GM19468 (cell line): ENCODE measurements around the gene PCNX2.
"Not testable (repeated sequence)": the region's sequence is repeated elsewhere in the genome, so short reads cannot be mapped to it uniquely, and the experiment has no call there.

Experiments used
- ATAC-seq: cut with Tn5 transposase; IDR thresholded peaks from one replicate; pipeline ENCODE4 v1.9.1; 2021; ENCODE audit warnings: mild to moderate bottlenecking, moderate library complexity, moderate number of reproducible peaks; ENCODE audit not compliant: unreplicated experiment; ENCODE audit errors: extremely low read depth

Gene PCNX2

GRCh38 chr1:233113009-233113879, 182.3 kb downstream of the PCNX2 start:
- ATAC-seq, result peak; percentile 54

DNA sequence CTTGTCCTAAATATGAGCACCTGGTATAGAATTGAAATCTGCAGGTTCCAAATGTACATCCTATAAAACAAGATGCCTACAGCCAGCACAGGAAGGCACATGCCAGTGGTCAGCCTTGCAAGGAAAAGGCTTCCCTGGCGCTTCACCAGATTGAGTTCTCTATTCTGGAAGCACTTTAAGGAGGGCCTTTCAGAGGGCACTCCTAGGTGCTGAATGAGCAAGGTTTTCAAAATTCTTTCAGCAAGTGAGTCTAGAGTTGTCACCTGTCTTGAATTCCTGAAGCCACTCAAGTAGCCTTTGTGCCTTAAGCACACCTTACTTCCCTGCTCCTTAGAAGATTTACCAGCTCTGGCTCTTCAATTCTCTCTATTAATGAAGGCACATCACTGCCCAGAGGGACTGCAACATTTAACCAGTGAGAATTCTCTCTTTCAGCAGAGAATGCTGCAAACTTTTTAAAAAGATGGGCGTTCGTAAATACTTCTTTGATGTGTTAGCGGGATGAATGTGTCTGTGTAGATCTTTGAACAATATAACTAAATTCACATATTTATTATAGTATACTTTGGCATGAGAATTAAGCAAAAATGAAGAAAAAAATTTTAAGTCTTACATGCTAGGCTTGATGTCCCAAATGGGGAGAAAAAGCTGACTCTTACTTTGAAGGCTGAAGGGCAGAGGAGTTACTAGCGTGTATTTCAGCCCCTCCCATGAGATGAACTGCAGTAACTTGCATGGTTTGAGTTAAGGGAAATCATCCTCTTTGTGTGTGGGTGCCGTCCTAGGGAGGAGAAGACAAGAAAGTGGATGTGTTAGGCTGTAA, 183.1 kb downstream of the PCNX2 start:
- ATAC-seq, result no peak

DNA sequence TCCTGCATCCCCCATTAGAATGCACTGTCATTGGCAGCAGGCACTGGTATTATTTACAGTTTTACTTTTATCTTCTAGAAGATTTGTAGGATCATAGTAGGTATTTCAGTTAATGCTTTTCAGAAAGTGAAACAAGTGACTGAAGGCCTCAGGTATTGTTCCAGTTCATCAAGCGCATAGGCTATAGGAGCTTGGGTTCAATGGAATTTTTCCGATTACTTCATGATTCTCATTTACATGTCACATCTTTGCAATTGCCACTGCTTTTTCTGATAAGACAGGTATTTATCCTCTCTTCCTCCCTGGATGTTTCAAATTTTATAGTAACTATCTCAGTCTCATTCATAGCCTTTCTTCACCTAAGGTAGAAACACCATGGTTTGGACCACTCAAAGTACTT, 183.8 kb downstream of the PCNX2 start:
- no peak for ATAC-seq

GRCh38 chr1:233109096-233109495, 186.4 kb downstream of the PCNX2 start:
- ATAC-seq, result no peak

DNA sequence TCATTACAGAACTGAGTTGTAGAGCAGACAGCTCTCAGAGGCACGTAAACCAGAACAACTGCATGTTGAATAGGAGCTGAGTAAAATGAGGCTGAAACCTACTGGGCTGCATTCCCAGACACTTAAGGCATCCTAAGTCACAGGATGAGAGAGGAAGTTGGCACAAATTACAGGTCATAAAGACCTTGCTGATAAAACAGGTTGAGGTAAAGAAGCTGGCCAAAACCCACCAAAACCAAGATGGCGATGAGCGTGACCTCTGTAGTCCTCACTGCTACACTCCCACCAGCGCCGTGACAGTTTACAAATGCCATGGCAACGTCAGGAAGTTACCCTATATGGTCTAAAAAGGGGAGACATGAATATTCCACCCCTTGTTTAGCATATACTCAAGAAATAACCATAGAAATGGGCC, 187.8 kb downstream of the PCNX2 start:
- ATAC-seq, result not testable (repeated sequence)

- ATAC-seq, result no peak
Observed at GRCh38 chr1:233107130-233107660, 188.3 kb downstream of the PCNX2 start.

- ATAC-seq, result no peak
Observed at GRCh38 chr1:233105225-233105624, 190.3 kb downstream of the PCNX2 start.

DNA sequence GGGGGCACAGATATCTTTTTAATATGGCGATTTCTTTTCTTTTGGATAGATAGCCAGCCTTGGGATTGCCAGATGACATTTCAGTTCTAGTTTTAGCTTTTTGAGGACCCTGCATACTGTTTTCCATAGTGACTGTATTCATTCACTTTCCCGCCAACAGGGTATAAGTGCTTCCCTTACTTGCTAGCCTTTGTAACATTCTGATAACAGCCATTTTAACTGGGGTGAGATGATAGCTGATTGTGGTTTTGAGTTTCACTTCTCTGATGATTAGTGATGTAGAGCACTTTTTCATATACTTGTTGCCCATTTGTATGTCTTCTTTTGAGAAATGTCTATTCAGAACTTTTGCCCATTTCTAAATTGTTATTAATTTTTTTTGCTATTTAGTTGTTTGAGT, 193.2 kb downstream of the PCNX2 start:
- ATAC-seq, result no peak

GRCh38 chr1:233097959-233098580, 197.5 kb downstream of the PCNX2 start:
- no peak for ATAC-seq

DNA sequence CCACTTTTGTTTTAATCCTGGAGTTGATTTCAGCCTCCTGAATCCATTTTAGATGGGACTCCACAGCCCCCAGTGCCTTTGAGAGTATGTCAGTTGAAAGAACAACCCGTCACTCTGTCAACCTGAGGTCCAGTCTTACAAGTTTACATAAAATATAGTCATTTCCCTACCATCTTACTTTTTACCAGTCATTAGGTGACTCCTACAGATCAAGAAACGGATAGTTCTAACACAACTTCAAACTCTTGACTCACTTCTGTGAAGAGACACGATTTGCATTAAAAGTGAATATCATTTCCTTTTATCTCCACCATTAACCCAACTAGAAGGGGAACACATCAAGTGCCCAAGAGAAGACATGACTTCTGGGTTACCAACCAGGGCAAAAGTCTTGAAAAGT, 198.0 kb downstream of the PCNX2 start:
- ATAC-seq, result no peak

DNA sequence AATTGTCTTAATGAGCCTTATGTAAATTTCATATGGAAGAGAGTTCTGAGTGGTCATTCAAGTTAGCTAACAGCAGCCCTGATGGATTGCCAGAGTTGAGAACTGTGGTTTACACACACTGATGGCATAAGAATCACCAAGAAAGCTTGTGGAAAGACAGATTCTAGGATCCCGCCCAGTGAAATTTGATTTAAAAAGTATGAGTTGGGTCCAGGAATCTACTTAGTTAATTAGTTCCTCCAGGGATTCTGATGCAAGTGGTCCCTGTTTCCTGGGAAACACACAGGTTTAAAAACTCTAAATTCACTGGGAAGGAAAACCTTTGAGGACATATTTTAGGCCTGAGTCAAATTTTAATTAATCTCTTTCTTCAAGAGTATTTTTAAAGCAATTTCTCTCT, 200.8 kb downstream of the PCNX2 start:
- ATAC-seq, result no peak

GRCh38 chr1:233094269-233094668, 201.3 kb downstream of the PCNX2 start:
- ATAC-seq, result no peak

- no peak for ATAC-seq
Observed at GRCh38 chr1:233090746-233091494, 204.6 kb downstream of the PCNX2 start.

DNA sequence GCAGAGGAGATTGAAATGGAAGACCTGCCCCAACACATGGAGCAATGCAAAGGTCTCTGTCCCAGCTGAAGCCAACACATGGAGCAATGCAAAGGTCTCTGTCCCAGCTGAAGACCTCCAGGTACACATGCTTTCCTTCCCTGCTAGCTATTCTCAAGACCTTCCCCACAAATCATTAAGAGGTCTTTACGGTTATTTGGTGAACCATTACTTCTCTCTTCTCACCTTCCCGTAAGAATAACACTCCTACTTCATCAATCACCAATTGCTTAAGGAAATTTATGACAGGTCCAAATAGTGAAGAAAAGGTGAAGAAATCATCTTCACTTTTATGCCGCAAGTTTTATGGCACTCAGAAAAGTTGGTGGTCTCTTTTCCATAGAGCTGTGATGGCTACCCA, 206.3 kb downstream of the PCNX2 start:
- ATAC-seq, result no peak

DNA sequence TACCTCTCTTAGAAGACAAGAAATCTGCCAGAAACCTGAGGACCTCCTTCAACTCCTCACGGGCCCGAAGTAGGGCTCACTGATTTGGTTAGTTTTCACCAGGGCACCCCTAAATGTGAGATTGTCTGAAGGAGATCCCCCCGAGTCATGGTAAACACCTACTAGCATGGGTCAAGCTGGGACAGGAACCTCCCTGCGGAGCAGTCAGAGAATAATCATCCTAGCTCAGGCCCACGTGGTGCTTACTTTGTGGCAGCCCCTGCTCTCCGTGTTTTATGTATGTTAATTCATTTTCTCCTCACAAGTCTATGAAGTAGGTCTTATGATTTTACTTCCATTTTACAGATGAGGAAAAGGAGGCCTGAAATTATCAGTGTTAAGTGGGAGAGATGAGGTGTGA, 206.9 kb downstream of the PCNX2 start:
- ATAC-seq, result no peak

- no peak for ATAC-seq
Observed at GRCh38 chr1:233086961-233087881, 208.3 kb downstream of the PCNX2 start.

GRCh38 chr1:233085566-233085965, 210.0 kb downstream of the PCNX2 start:
- no peak for ATAC-seq

- no peak for ATAC-seq
Observed at GRCh38 chr1:233082778-233083550, 212.6 kb downstream of the PCNX2 start.
